GM21786 (cell line): ENCODE results near the gene MRPL53.

ENCODE experiments used
- ATAC-seq: cut with Tn5 transposase; IDR thresholded peaks from one replicate; pipeline ENCODE4 v1.9.1; 2021; ENCODE audit not compliant: unreplicated experiment

Gene MRPL53

DNA sequence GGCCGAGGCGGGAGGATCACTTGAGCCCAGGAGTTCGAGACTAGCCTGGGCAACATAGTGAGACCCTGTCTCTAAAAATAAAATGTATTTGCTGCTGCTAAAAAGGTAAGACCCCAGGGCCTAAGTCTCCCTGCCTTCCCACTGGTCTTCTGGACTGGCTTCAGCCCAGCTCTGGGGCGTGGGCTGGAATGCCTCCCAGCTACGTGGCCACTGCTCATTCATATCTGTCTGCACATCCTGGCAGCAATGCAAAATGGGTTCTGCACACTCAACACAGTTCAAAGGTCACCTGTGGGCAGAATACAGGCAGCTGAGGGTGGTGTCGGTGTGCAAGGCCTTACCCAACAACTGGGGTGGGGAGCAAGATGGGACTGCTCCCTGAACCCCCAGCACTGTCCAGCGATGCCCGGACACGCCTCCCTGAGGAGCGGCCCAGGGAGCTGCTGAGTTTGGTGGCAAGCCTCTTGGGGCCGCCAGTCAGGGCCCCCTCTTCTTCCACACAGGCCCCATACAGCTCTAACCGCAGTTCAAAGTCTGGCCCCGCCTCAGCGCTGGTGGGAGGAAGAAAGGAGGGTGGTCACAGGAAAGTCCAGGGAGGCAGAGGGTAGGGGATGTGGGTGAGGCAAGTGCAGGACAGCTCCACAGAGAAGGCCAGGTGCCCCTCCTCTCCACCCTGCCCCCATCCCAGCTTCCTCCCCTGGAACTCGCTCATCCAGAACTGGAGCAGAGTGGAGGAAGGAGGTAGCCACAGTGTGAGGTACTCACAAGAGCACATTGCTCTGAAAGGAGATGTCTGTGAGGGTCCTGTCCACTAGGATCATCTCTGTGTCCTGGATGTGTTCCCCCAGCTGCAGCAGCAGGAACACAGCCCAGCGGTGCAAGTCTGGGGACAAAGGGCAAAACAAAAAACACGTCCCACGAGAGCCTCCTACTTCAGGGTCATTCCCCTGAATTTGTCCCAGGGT is 42.7 kb downstream of the MRPL53 start:
- no peak for ATAC-seq

DNA sequence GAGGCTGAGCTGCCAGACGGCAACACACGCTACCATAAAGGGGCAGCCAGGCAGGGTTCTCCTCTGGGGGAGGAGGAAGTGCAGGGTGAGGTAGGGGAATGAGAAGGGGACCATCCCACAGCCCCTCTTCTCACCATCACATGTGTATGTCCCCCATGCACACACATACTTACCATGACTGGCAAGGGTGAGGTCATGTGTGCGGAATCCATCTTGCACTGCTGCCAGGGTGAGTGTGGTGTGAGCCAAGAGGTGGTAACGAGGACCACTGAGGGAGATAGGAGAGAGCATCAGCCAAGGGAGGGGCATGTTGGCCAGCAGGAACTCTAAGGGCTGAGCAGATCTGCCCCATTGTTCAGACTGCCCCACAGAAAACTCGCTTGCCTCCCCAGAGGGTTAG is 43.8 kb downstream of the MRPL53 start:
- ATAC-seq: no peak

GRCh38 chr2:74427551-74427950 is 44.9 kb downstream of the MRPL53 start:
- ATAC-seq: no peak

- ATAC-seq: no peak
These were observed 46.2 kb downstream of the MRPL53 start for GRCh38 chr2:74426181-74426758.

- no peak for ATAC-seq
These were observed 47.0 kb downstream of the MRPL53 start for GRCh38 chr2:74425523-74425922.

GRCh38 chr2:74424995-74425406 is 47.5 kb downstream of the MRPL53 start:
- no peak for ATAC-seq

DNA sequence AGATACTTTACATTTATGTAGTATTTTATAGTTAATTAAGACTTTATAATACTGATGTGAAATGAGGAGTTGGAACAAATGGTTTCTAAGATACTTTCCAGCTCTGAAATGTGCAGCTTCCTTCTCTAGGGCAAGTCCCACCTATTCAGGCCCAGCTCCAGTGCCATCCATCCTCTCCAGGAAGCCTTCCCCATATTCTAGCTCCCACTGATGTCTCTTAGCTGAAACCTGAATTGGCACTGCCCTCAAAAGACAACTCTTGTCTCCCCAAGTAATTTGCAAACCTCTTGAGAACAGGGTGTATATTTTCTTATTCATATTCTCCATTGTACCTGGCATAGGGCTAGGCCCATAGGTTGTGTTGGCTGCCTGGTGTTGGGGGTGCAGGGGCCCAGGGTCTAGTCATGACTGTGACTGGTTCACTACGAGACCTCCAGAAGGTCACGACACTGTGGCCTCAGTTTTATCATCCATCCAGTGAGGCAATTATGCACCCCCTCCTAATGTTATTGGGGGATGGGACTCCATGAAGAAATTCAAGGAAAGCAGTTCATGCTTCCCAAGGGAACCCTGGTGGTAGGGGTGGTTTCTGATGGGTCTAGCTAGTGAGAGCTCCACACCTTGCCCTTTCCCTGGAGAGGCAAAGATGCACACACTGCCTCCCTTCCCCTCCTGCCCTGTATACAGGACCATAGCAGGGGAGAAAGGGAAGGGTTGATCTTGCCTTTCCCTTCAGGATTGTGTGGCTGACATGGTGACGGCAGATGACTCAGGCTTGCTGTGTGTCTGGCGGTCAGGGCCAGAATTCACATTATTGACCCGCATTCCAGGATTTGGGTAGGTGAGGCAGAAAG is 48.1 kb downstream of the MRPL53 start:
- no peak for ATAC-seq

DNA sequence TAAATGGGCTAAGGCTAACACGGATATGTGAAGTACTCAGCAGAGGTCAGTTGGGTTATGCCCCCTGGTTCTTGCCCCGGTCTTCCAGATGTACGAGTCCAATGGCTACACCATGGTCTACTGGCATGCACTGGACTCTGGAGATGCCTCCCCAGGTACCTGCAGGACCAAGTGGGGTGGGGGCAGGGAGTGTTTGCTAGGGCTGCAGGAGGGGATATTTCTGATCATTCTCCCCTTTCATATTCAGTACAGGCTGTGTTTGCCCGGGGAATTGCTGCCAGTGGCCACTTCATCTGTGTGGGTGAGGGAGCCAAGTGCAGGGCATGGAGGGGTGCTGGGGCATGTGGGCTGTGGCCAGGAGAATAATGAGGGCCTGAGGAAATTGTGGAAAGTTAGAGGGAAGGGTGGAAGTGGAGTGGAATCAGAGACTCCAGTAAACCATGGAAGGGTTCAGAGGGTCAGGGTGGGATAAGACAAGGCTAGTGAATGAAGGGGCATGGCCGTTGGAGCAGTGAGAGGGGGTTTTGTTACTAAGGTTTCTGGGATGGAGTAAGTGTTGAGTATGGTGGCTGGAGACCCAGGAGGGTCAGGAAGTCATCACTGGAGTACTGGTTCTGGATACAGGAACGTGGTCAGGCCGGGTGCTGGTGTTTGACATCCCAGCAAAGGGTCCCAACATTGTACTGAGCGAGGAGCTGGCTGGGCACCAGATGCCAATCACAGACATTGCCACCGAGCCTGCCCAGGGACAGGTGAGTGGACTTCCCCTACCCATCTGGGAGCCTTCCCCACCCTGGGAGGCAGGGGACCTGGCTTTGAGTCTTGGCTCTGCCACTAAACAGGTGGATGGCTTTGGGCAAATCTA is 49.0 kb downstream of the MRPL53 start:
- ATAC-seq: no peak
